K562 (cell line): ENCODE measurements around the gene ARL8A. TPM values are rescaled to one million over a fixed set of nuclear protein-coding genes. Genes with fewer than 3 reads are reported as not detected.

Experiments used
- BRD9 ChIP-seq: fragments of 450-650 bp; IDR thresholded peaks from 2 replicates; pipeline ENCODE4 v1.6.1; 2018; ENCODE audit warnings: low read depth; ENCODE audit not compliant: partially characterized antibody
- CHD4 ChIP-seq: fragments of 200-600 bp; sonication (generic); IDR thresholded peaks from 3 replicates; pipeline ENCODE4 v1.6.1; 2012; ENCODE audit warnings: low read depth, mild to moderate bottlenecking, mixed read lengths, low read length, inconsistent platforms; ENCODE audit not compliant: insufficient read depth, insufficient replicate concordance, poor library complexity, severe bottlenecking
- ESRRA ChIP-seq: fragments of 450-650 bp; IDR thresholded peaks from 2 replicates; pipeline ENCODE4 v1.6.1; 2014; ENCODE audit warnings: low read depth, mild to moderate bottlenecking, moderate library complexity, borderline replicate concordance
- HDAC8 ChIP-seq: fragments of 450-650 bp; IDR thresholded peaks from 2 replicates; pipeline ENCODE4 v1.6.1; 2016; ENCODE audit warnings: mild to moderate bottlenecking, missing genetic modification characterization, moderate library complexity, missing compliant biosample characterization
- NUFIP1 ChIP-seq: fragments of 450-650 bp; IDR thresholded peaks from 2 replicates; pipeline ENCODE4 v1.6.1; 2018; ENCODE audit not compliant: partially characterized antibody
- PCBP2 ChIP-seq: fragments of 200-400 bp; formaldehyde crosslinking; IDR thresholded peaks from 2 replicates; pipeline ENCODE4 v1.6.1; 2018; ENCODE audit warnings: low read length, low read depth, mild to moderate bottlenecking, moderate library complexity; ENCODE audit not compliant: poor library complexity, severe bottlenecking
- PHF8 ChIP-seq: fragments of 200-600 bp; sonication (generic); IDR thresholded peaks from 2 replicates; pipeline ENCODE4 v1.6.1; 2012; ENCODE audit warnings: mixed run types, mild to moderate bottlenecking, inconsistent platforms, low read length, moderate library complexity, borderline replicate concordance
- SMAD4 ChIP-seq: fragments of 250-450 bp; sonication (Bioruptor Pico); conservative IDR thresholded peaks from 2 replicates; pipeline ENCODE4 v1.8.0; 2021; ENCODE audit warnings: inconsistent platforms, mild to moderate bottlenecking, moderate library complexity
- ZBTB7A ChIP-seq: IDR thresholded peaks from 2 replicates; pipeline ENCODE4 v1.6.1; 2011; ENCODE audit warnings: low read depth, mild to moderate bottlenecking, low read length, moderate library complexity, borderline replicate concordance; ENCODE audit not compliant: control insufficient read depth
- ZFX ChIP-seq: sonication (generic); formaldehyde crosslinking; IDR thresholded peaks from 2 replicates; pipeline ENCODE4 v1.8.0; 2022; ENCODE audit warnings: mild to moderate bottlenecking, missing genetic modification reagents, moderate library complexity
- ZNF146 ChIP-seq: IDR thresholded peaks from one replicate; pipeline ENCODE4 v1.6.1; 2018; ENCODE audit warnings: missing compliant biosample characterization; ENCODE audit not compliant: unreplicated experiment
- ZNF24 ChIP-seq: fragments of 450-650 bp; IDR thresholded peaks from 2 replicates; pipeline ENCODE4 v1.6.1; 2016
- ZNF764 ChIP-seq: fragments of 250-450 bp; sonication (Bioruptor Pico); IDR thresholded peaks from 2 replicates; pipeline ENCODE4 v1.4.0; 2020; ENCODE audit warnings: low read depth, mild to moderate bottlenecking, moderate library complexity
- polyA plus RNA-seq, 8 experiments: library from polyadenylated mRNA; depleted of rRNA in 4 of 8; stranded (reverse) in 5 of 8; unstranded in 3 of 8; fragments of >200 nt; fragmentation: Nextera tagmentation in 2 of 8; fragmentation: Illumina TruSeq in 1 of 8; extraction: Ambion mirVana in 2 of 8; extraction: Trizol in 1 of 8; gene quantifications; 2 replicates each; pipeline versions ENCODE4 v1.2.1 to v1.2.3, GENCODE V29; 2011 to 2014; ENCODE audit warnings: inconsistent platforms in 1 of 8, missing spikeins in 1 of 8
- total RNA-seq, 7 experiments: library from RNA; depleted of rRNA in 6 of 7; stranded (reverse); fragments of >200 nt in 6 of 7; fragmentation: Illumina TruSeq in 2 of 7; extraction: Trizol in 2 of 7; gene quantifications; 2 replicates each; pipeline versions ENCODE4 v1.2.1 to v1.2.3, GENCODE V29; 2011 to 2021; ENCODE audit warnings: low replicate concordance in 1 of 7
- TF ChIP-seq, protein P1 (sequence below): sonication (generic); formaldehyde crosslinking; IDR thresholded peaks from 2 replicates; pipeline ENCODE4 v1.4.0; 2020; ENCODE audit warnings: mild to moderate bottlenecking, missing genetic modification reagents
- TF ChIP-seq, protein P2 (sequence below): fragments of 450-650 bp; IDR thresholded peaks from 2 replicates; pipeline ENCODE4 v1.6.1; 2016; ENCODE audit warnings: mild to moderate bottlenecking
- TF ChIP-seq, protein P3 (sequence below): sonication (generic); formaldehyde crosslinking; IDR thresholded peaks from 2 replicates; pipeline ENCODE4 v1.8.1; 2023; ENCODE audit warnings: mild to moderate bottlenecking, missing genetic modification reagents
- TF ChIP-seq, protein P4 (sequence below): sonication (generic); formaldehyde crosslinking; IDR thresholded peaks from 2 replicates; pipeline ENCODE4 v1.9.0; 2022; ENCODE audit warnings: mild to moderate bottlenecking, missing genetic modification reagents
- TF ChIP-seq, protein P5 (sequence below): fragments of 450-650 bp; formaldehyde crosslinking; IDR thresholded peaks from 2 replicates; pipeline ENCODE4 v1.4.0; 2020; ENCODE audit warnings: mild to moderate bottlenecking, moderate library complexity

ARL8A gene
- total and polyA plus RNA-seq, 9 of the 15 experiments (the other 6 are each of a cell fraction or from before 2014, with no cell fraction given), result 0.17 to 27.3 (median 15.6) TPM

DNA sequence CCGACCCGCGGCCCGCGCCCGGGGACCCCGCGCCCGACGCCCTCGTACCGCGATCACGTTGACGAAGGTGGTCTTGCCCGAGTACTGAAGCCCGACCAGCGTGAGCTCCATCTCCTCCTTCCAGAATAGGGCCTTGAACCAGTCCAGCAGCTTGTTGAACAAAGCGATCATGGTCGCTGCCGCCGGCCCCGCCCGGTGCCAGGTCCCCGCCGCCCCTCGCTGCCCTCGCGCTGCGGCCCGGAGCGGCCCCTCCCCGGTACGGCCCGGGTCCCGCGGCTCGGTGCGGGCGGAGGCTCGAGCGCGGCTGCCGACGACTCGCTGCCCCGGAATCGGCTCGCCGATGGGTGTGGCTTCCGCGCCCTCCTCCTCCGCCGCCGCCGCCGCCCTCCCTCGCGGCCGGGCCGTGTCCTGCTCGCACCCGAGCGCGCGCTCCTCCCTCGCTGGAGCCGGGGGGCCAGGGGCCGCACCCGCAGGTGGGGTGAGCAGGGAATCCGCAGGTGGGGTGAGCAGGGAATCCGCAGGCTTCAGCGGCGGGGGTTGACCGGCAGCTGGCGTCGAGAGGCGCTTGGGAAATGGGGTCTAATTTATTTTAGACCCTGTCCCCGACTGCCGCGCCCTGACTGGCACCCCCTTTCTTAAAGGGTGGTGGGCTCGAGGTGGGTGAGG is at the start of gene ARL8A (continued):
- TF ChIP-seq PCBP2 (no peak), NUFIP1 (no peak), PHF8 (peak; percentile 81; the same call in 1 of the 2 replicates), HDAC8 (tag) (no peak), CHD4 (no peak), ZNF764 (peak; percentile 30; the same call in 1 of the 2 replicates), BRD9 (no peak), ZBTB7A (peak; percentile 17; the same call in 1 of the 2 replicates), ZFX (CRISPR knock-in tag) (peak; percentile 58; the same call in 1 of the 2 replicates), SMAD4 (CRISPR knock-in tag) (peak; percentile 65), ZNF24 (0 out of 2 replicates have a peak, but pooled peaks have one; percentile 44), ZNF146 (CRISPR knock-in tag) (no peak), ESRRA (0 out of 2 replicates have a peak, but pooled peaks have one; percentile 28)
- TF ChIP-seq, protein P1, sequence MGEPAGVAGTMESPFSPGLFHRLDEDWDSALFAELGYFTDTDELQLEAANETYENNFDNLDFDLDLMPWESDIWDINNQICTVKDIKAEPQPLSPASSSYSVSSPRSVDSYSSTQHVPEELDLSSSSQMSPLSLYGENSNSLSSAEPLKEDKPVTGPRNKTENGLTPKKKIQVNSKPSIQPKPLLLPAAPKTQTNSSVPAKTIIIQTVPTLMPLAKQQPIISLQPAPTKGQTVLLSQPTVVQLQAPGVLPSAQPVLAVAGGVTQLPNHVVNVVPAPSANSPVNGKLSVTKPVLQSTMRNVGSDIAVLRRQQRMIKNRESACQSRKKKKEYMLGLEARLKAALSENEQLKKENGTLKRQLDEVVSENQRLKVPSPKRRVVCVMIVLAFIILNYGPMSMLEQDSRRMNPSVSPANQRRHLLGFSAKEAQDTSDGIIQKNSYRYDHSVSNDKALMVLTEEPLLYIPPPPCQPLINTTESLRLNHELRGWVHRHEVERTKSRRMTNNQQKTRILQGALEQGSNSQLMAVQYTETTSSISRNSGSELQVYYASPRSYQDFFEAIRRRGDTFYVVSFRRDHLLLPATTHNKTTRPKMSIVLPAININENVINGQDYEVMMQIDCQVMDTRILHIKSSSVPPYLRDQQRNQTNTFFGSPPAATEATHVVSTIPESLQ, result no peak
- TF ChIP-seq, protein P2, sequence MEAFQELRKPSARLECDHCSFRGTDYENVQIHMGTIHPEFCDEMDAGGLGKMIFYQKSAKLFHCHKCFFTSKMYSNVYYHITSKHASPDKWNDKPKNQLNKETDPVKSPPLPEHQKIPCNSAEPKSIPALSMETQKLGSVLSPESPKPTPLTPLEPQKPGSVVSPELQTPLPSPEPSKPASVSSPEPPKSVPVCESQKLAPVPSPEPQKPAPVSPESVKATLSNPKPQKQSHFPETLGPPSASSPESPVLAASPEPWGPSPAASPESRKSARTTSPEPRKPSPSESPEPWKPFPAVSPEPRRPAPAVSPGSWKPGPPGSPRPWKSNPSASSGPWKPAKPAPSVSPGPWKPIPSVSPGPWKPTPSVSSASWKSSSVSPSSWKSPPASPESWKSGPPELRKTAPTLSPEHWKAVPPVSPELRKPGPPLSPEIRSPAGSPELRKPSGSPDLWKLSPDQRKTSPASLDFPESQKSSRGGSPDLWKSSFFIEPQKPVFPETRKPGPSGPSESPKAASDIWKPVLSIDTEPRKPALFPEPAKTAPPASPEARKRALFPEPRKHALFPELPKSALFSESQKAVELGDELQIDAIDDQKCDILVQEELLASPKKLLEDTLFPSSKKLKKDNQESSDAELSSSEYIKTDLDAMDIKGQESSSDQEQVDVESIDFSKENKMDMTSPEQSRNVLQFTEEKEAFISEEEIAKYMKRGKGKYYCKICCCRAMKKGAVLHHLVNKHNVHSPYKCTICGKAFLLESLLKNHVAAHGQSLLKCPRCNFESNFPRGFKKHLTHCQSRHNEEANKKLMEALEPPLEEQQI, result no peak
- TF ChIP-seq, protein P3, sequence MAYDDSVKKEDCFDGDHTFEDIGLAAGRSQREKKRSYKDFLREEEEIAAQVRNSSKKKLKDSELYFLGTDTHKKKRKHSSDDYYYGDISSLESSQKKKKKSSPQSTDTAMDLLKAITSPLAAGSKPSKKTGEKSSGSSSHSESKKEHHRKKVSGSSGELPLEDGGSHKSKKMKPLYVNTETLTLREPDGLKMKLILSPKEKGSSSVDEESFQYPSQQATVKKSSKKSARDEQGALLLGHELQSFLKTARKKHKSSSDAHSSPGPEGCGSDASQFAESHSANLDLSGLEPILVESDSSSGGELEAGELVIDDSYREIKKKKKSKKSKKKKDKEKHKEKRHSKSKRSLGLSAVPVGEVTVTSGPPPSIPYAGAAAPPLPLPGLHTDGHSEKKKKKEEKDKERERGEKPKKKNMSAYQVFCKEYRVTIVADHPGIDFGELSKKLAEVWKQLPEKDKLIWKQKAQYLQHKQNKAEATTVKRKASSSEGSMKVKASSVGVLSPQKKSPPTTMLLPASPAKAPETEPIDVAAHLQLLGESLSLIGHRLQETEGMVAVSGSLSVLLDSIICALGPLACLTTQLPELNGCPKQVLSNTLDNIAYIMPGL (CRISPR knock-in tag), result peak; percentile 66; the same call in 1 of the 2 replicates
- TF ChIP-seq, protein P4, sequence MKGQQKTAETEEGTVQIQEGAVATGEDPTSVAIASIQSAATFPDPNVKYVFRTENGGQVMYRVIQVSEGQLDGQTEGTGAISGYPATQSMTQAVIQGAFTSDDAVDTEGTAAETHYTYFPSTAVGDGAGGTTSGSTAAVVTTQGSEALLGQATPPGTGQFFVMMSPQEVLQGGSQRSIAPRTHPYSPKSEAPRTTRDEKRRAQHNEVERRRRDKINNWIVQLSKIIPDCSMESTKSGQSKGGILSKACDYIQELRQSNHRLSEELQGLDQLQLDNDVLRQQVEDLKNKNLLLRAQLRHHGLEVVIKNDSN (CRISPR knock-in tag), result no peak
- TF ChIP-seq, protein P5, sequence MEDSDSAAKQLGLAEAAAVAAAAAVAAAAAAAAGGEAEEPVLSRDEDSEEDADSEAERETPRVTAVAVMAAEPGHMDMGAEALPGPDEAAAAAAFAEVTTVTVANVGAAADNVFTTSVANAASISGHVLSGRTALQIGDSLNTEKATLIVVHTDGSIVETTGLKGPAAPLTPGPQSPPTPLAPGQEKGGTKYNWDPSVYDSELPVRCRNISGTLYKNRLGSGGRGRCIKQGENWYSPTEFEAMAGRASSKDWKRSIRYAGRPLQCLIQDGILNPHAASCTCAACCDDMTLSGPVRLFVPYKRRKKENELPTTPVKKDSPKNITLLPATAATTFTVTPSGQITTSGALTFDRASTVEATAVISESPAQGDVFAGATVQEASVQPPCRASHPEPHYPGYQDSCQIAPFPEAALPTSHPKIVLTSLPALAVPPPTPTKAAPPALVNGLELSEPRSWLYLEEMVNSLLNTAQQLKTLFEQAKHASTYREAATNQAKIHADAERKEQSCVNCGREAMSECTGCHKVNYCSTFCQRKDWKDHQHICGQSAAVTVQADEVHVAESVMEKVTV, result 0 out of 2 replicates have a peak, but pooled peaks have one; percentile 13
